HepG2 (cell line): Measurements from ENCODE around the gene SH3BP2. TPM values are rescaled to one million over a fixed set of nuclear protein-coding genes. Genes with fewer than 3 reads are reported as not detected.

Experiments
- ATAC-seq: fragments of 200-7000 bp; cut with Tn5 transposase; 3 replicates; pipeline ENCODE4 v1.9.1; 2020; ENCODE audit warnings: mild to moderate bottlenecking, moderate library complexity
- BruUV-seq: library from RNA; stranded (reverse); fragments of 400-500 nt; replicated peaks from 2 replicates; lab custom pipeline; 2021; lab: Mats Ljungman, UMichigan
- CTCF ChIA-PET: fragments of 300-600 bp; formaldehyde crosslinking; extraction: SDS; loops from one replicate; lab custom pipeline; 2021; ENCODE audit warnings: low total read pairs, inconsistent platforms, low intra/inter-chr PET ratio; lab: Yijun Ruan, JAX
- POLR2A ChIA-PET: fragments of 350-600 bp; sonication (Branson Sonifier 250); formaldehyde crosslinking; loops from one replicate; lab custom pipeline; 2020; ENCODE audit warnings: antibody characterized with exemption, inconsistent platforms; lab: Yijun Ruan, JAX
- DNase-seq: peaks from one replicate; pipeline ENCODE4 v3.0.0-alpha.2; 2015; ENCODE audit warnings: low spot score
- FAIRE-seq: peaks from 3 replicates; lab custom pipeline; 2011; peaks lifted over from hg19 to GRCh38; lab: Jason Lieb, UNC
- H2AFZ ChIP-seq: one replicate; pipeline ENCODE4 v1.6.1; 2011; ENCODE audit warnings: low read length, inconsistent platforms
- H3K27ac ChIP-seq: fragments of 300-600 bp; 3 replicates; pipeline ENCODE4 v1.8.0; 2011; ENCODE audit warnings: mixed run types, mild to moderate bottlenecking, mixed read lengths, low read length, inconsistent platforms; ENCODE audit not compliant: insufficient read depth; ENCODE audit errors: extremely low read length
- H3K27me3 ChIP-seq, 2 experiments: fragments of 200-600 bp in 1 of 2; 2 replicates in 1 of 2; 3 replicates in 1 of 2; pipeline versions ENCODE4 v1.6.0 to v1.8.0; 2011; ENCODE audit warnings: low read length in 2 of 2, mild to moderate bottlenecking in 2 of 2, moderate library complexity in 2 of 2, inconsistent platforms in 1 of 2; ENCODE audit not compliant: insufficient read depth in 2 of 2, control insufficient read depth in 1 of 2
- H3K36me3 ChIP-seq, 2 experiments: fragments of 200-600 bp in 1 of 2; replicated peaks in 1 of 2; 2 replicates in 1 of 2; 3 replicates in 1 of 2; pipeline versions ENCODE4 v1.5.1 to v1.8.0; 2011; ENCODE audit warnings: low read length in 2 of 2, inconsistent platforms in 1 of 2; ENCODE audit not compliant: insufficient read depth in 2 of 2, control insufficient read depth in 1 of 2
- H3K4me1 ChIP-seq: 2 replicates; pipeline ENCODE4 v1.5.1; 2012; ENCODE audit warnings: low read length, inconsistent platforms; ENCODE audit not compliant: insufficient read depth
- H3K4me2 ChIP-seq: 2 replicates; pipeline ENCODE4 v1.6.0; 2011; ENCODE audit warnings: low read depth, low read length, inconsistent platforms
- H3K4me3 ChIP-seq, 3 experiments: fragments of 200-600 bp in 1 of 3; sonication (generic), shearing (Covaris generic) in 1 of 3; replicated peaks in 1 of 3; 2 replicates each; pipeline ENCODE4 v1.5.1; 2011 to 2016; ENCODE audit warnings: low read length in 3 of 3, inconsistent platforms in 2 of 3, low read depth in 2 of 3, mild to moderate bottlenecking in 2 of 3, control low read depth in 1 of 3, mixed read lengths in 1 of 3; ENCODE audit not compliant: insufficient read depth in 1 of 3
- H3K79me2 ChIP-seq: one replicate; pipeline ENCODE4 v1.6.1; 2011; ENCODE audit warnings: low read length, inconsistent platforms; ENCODE audit not compliant: insufficient read depth
- H3K9ac ChIP-seq: 2 replicates; pipeline ENCODE4 v1.6.0; 2011; ENCODE audit warnings: mild to moderate bottlenecking, low read depth, low read length, inconsistent platforms; ENCODE audit not compliant: insufficient read depth
- H3K9me3 ChIP-seq: 2 replicates; pipeline ENCODE4 v1.5.1; 2012; ENCODE audit warnings: mild to moderate bottlenecking, low read length
- H4K20me1 ChIP-seq: 2 replicates; pipeline ENCODE4 v1.6.0; 2011; ENCODE audit warnings: inconsistent platforms, mild to moderate bottlenecking, low read length, moderate library complexity; ENCODE audit not compliant: insufficient read depth
- GABPB1 ChIP-seq: IDR thresholded peaks from 2 replicates; pipeline ENCODE4 v1.6.1; 2016; ENCODE audit warnings: mild to moderate bottlenecking, missing genetic modification reagents, moderate library complexity, missing compliant biosample characterization
- SP1 ChIP-seq, 2 experiments: fragments of 450-650 bp in 1 of 2; sonication (generic) in 1 of 2; formaldehyde crosslinking in 1 of 2; IDR thresholded peaks; 2 replicates each; pipeline versions ENCODE4 v1.4.0 to v1.6.1; 2016 to 2020; ENCODE audit warnings: missing genetic modification reagents in 1 of 2
- SRSF4 ChIP-seq: fragments of 200-400 bp; formaldehyde crosslinking; IDR thresholded peaks from one replicate; pipeline ENCODE4 v1.6.1; 2018; ENCODE audit warnings: mild to moderate bottlenecking, low read depth, low read length, moderate library complexity; ENCODE audit not compliant: poor library complexity, severe bottlenecking
- WGBS: methylation state at CpG from one replicate; pipeline ENCODE4 v1.1.6; 2017; ENCODE audit warnings: low lambda C conversion rate; 5-methylcytosine and 5-hydroxymethylcytosine counted together
- in situ Hi-C: cut with HindIII; loops from 2 replicates; pipeline ENCODE4 v1.10.0; 2017; ENCODE audit warnings: low pct_unique_long_range_greater_than_20kb; ENCODE audit not compliant: extremely low pct_ligation_motif_present
- intact Hi-C: fragments of 100-400 bp; cut with micrococcal nuclease; formaldehyde crosslinking; loops from one replicate; pipeline ENCODE4 v1.10.0; 2022; ENCODE audit not compliant: unreplicated experiment
- polyA plus RNA-seq, 8 experiments: library from polyadenylated mRNA; depleted of rRNA in 3 of 8; stranded (reverse) in 7 of 8; unstranded in 1 of 8; fragments of >200 nt; fragmentation: Illumina TruSeq in 4 of 8; extraction: Trizol in 4 of 8; gene quantifications; 2 replicates each; pipeline versions ENCODE4 v1.2.1 to v1.2.3, GENCODE V29; 2011 to 2016; ENCODE audit warnings: low read depth in 4 of 8, missing spikeins in 1 of 8, mixed read lengths in 1 of 8; ENCODE audit not compliant: insufficient read depth in 1 of 8
- total RNA-seq, 5 experiments: library from RNA; depleted of rRNA; stranded (reverse); fragments of >200 nt; fragmentation: Illumina TruSeq; extraction: Trizol; gene quantifications; 2 replicates each; pipeline ENCODE4 v1.2.3, GENCODE V29; 2016; ENCODE audit warnings: low read depth in 1 of 5
- TF ChIP-seq, protein P1 (sequence below): sonication (generic); formaldehyde crosslinking; IDR thresholded peaks from 2 replicates; pipeline ENCODE4 v1.4.0; 2020; ENCODE audit warnings: missing genetic modification reagents

SH3BP2 gene
- total and polyA plus RNA-seq, 2 of the 13 experiments (the other 11 are each of a cell fraction or from before 2014, with no cell fraction given): 16.9 to 34.5 TPM

DNA sequence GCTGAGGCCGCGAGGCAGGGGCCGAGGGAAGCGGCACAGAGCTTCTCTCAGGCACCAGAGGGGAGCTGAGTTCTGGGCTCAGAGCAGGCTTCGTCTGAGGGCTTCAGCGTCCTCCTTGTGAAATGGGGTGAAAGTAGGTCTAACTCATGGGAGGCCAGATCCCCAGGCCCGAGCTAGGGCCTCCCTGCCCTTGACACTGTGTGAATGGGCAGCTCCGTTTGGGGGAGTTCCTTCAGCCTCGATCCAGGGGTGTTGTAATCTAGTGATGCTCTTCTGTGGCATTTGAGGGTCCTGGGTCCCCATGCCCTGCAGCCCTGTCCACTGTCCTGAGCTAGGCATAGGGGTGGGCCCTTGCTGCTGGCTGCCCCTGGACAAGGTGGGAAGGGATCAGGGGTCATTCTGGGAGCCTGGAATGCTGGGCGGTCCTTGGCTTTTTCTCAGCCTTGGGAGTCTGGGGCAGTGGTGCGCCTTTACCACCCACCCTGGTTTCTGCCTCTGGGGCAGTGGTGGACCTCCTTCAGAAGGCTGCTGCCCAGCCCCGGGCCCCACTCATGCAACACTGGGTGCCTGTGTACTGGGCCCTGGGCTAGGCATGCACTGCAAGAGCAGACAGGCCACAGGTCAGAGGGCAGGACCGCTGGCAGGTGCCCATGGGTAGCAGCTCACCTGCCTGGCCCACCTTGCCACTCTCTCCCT, 4.1 kb downstream of the SH3BP2 start:
- intact Hi-C loops: no loop called here
- Histone ChIP-seq H4K20me1 (no peaks in the 10 kb centered on the region), H3K9me3 (no peaks in the 10 kb centered on the region), H3K27me3 (no peaks in the 10 kb centered on the region), H3K27ac (no peak overlapping the region), H3K36me3 (peaks cover 1 to 11% of the 10 kb centered on the region in 2 experiments; a peak in 2 of 5 replicates), H3K79me2 (peaks cover 51% of the 10 kb centered on the region), H3K4me2 (no peak overlapping the region), H3K4me3 (no peak overlapping the region), H3K4me1 (peaks cover 89% of the 10 kb centered on the region), H2AFZ (no peak overlapping the region), H3K9ac (no peak overlapping the region)
- FAIRE-seq: no peak
- DNase-seq: no peak
- WGBS: 98% methylated on average over 6 of the region's 13 CpGs
- ATAC-seq: no peak
- ChIA-PET CTCF (no interaction called here), POLR2A (no interaction called here)
- no TSS peak for BruUV-seq
- in situ Hi-C loops: no loop called here
- TF ChIP-seq, protein P1, sequence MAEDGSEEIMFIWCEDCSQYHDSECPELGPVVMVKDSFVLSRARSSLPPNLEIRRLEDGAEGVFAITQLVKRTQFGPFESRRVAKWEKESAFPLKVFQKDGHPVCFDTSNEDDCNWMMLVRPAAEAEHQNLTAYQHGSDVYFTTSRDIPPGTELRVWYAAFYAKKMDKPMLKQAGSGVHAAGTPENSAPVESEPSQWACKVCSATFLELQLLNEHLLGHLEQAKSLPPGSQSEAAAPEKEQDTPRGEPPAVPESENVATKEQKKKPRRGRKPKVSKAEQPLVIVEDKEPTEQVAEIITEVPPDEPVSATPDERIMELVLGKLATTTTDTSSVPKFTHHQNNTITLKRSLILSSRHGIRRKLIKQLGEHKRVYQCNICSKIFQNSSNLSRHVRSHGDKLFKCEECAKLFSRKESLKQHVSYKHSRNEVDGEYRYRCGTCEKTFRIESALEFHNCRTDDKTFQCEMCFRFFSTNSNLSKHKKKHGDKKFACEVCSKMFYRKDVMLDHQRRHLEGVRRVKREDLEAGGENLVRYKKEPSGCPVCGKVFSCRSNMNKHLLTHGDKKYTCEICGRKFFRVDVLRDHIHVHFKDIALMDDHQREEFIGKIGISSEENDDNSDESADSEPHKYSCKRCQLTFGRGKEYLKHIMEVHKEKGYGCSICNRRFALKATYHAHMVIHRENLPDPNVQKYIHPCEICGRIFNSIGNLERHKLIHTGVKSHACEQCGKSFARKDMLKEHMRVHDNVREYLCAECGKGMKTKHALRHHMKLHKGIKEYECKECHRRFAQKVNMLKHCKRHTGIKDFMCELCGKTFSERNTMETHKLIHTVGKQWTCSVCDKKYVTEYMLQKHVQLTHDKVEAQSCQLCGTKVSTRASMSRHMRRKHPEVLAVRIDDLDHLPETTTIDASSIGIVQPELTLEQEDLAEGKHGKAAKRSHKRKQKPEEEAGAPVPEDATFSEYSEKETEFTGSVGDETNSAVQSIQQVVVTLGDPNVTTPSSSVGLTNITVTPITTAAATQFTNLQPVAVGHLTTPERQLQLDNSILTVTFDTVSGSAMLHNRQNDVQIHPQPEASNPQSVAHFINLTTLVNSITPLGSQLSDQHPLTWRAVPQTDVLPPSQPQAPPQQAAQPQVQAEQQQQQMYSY (CRISPR knock-in tag): no peak
- TF ChIP-seq SRSF4 (no peak), GABPB1 (CRISPR knock-in tag) (0 out of 2 replicates have a peak, but pooled peaks have one; percentile 7), SP1 (IDR thresholded peaks at IDR 0.05) (no peak), SP1 (CRISPR knock-in tag; IDR thresholded peaks at IDR 0.05) (no peak)
